Natural killer cell treated with Interleukin-12 subunit alpha and Interleukin-12 subunit beta and Interleukin-15 and Interleukin-18, amount 100 ng/mL, for 72 hours (primary cell): ENCODE measurements around the gene BRPF1. TPM values are rescaled to one million over a fixed set of nuclear protein-coding genes. Genes with fewer than 3 reads are reported as not detected.

Source experiments
- ATAC-seq, 2 donors: fragments of 150-1000 bp; cut with Tn5 transposase in 1 of 2; sonication (Bioruptor Pico), chemical (Tn5 transposase) in 1 of 2; 2 replicates each; pipeline ENCODE4 v1.10.0; 2021
- DNase-seq: peaks from one replicate; pipeline ENCODE4 v3.0.0; 2022; ENCODE audit warnings: low spot score
- H3K27ac Mint-ChIP-seq, 2 donors: 1 replicate in 1 of 2; 2 replicates in 1 of 2; pipeline ENCODE4 v1.8.0; 2022; ENCODE audit warnings: mixed read lengths in 2 of 2, mild to moderate bottlenecking in 1 of 2, moderate library complexity in 1 of 2
- H3K27me3 Mint-ChIP-seq, 2 donors: 1 replicate in 1 of 2; 2 replicates in 1 of 2; pipeline ENCODE4 v1.8.0; 2022; ENCODE audit warnings: mixed read lengths in 2 of 2
- H3K36me3 Mint-ChIP-seq: one replicate; pipeline ENCODE4 v1.8.0; 2022; ENCODE audit warnings: mixed read lengths
- H3K4me1 Mint-ChIP-seq, 2 donors: 1 replicate in 1 of 2; 2 replicates in 1 of 2; pipeline ENCODE4 v1.8.0; 2022; ENCODE audit warnings: low read depth in 2 of 2, mixed read lengths in 2 of 2, mild to moderate bottlenecking in 1 of 2
- H3K4me3 Mint-ChIP-seq: one replicate; pipeline ENCODE4 v1.8.0; 2022; ENCODE audit warnings: mixed read lengths
- H3K9me3 Mint-ChIP-seq: 2 replicates; pipeline ENCODE4 v1.8.0; 2022; ENCODE audit warnings: mixed read lengths
- total RNA-seq, 2 donors: library from RNA; stranded (reverse); gene quantifications; one replicate each; pipeline ENCODE4 v1.2.3, GENCODE V29; 2022

BRPF1 gene
- total RNA-seq, 2 donors from 2014 or later: 51.9 to 62.3 TPM

- DNase-seq (no peak), ATAC-seq (no peak)
- Mint-ChIP-seq H3K9me3 (no peaks in the 10 kb centered on the region), H3K4me1 (peaks cover 44 to 45% of the 10 kb centered on the region in 2 donors), H3K36me3 (peaks cover 16% of the 10 kb centered on the region), H3K27me3 (no peaks in the 10 kb centered on the region), H3K4me3 (peak overlapping the region; percentile 94), H3K27ac (peak overlapping the region; percentile 82 to 87)
These were observed 19.2 kb downstream of the BRPF1 start for GRCh38 chr3:9750556-9751411.

- DNase-seq (no peak), ATAC-seq (no peak)
- Mint-ChIP-seq H3K27me3 (no peaks in the 10 kb centered on the region), H3K36me3 (peaks cover 18% of the 10 kb centered on the region), H3K9me3 (no peaks in the 10 kb centered on the region), H3K4me1 (peaks cover 35 to 41% of the 10 kb centered on the region in 2 donors), H3K4me3 (no peak overlapping the region), H3K27ac (peak overlapping the region; percentile 13 to 31)
These were observed 23.1 kb downstream of the BRPF1 start for GRCh38 chr3:9754678-9755077.

- ATAC-seq (no peak), DNase-seq (no peak)
- Mint-ChIP-seq H3K4me1 (peaks cover 19 to 20% of the 10 kb centered on the region in 2 donors), H3K9me3 (no peaks in the 10 kb centered on the region), H3K27me3 (no peaks in the 10 kb centered on the region), H3K36me3 (peaks cover 21% of the 10 kb centered on the region), H3K27ac (no peak overlapping the region), H3K4me3 (no peak overlapping the region)
These were observed 25.9 kb downstream of the BRPF1 start for GRCh38 chr3:9757427-9757826.

- no peak for DNase-seq
- ATAC-seq: no peak
- no peaks in the 10 kb centered on the region for H3K9me3 Mint-ChIP-seq
These were observed 29.4 kb downstream of the BRPF1 start for GRCh38 chr3:9760779-9761505.

GRCh38 chr3:9761919-9762318 is 30.4 kb downstream of the BRPF1 start:
- Mint-ChIP-seq H3K36me3 (peaks cover 16% of the 10 kb centered on the region), H3K9me3 (no peaks in the 10 kb centered on the region), H3K4me1 (peaks cover 13 to 18% of the 10 kb centered on the region in 2 donors), H3K4me3 (no peak overlapping the region), H3K27ac (no peak overlapping the region), H3K27me3 (no peaks in the 10 kb centered on the region)
- DNase-seq: no peak
- ATAC-seq: no peak

More at GRCh38 chr3:9760779-9761505, 29.4 kb downstream of the BRPF1 start:
- Mint-ChIP-seq H3K36me3 (peaks cover 16% of the 10 kb centered on the region), H3K27me3 (no peaks in the 10 kb centered on the region), H3K4me3 (no peak overlapping the region), H3K4me1 (peaks cover 10 to 11% of the 10 kb centered on the region in 2 donors), H3K27ac (no peak overlapping the region)

- Mint-ChIP-seq H3K36me3 (peaks cover 16% of the 10 kb centered on the region), H3K27ac (no peak overlapping the region), H3K9me3 (no peaks in the 10 kb centered on the region), H3K4me3 (no peak overlapping the region), H3K27me3 (no peaks in the 10 kb centered on the region), H3K4me1 (peaks cover 23 to 27% of the 10 kb centered on the region in 2 donors)
- no peak for DNase-seq
- peak in 1 of 2 donors; percentile 52 for ATAC-seq
These were observed 31.3 kb downstream of the BRPF1 start for GRCh38 chr3:9762871-9763270.

GRCh38 chr3:9765865-9766264 is 34.3 kb downstream of the BRPF1 start:
- no peaks in the 10 kb centered on the region for H3K27me3 Mint-ChIP-seq
- ATAC-seq (no peak), DNase-seq (no peak)
- H3K36me3 Mint-ChIP-seq: peaks cover 3% of the 10 kb centered on the region
- H3K4me3 Mint-ChIP-seq: no peak overlapping the region
- H3K27ac Mint-ChIP-seq: peak overlapping the region in 1 of 2 donors; percentile 75
- H3K9me3 Mint-ChIP-seq: no peaks in the 10 kb centered on the region
- H3K4me1 Mint-ChIP-seq: peaks cover 34 to 43% of the 10 kb centered on the region in 2 donors

- no peaks in the 10 kb centered on the region for H3K36me3 Mint-ChIP-seq
- H3K27me3 Mint-ChIP-seq: no peaks in the 10 kb centered on the region
- ATAC-seq: no peak
- DNase-seq: no peak
- peaks cover 34 to 39% of the 10 kb centered on the region in 2 donors for H3K4me1 Mint-ChIP-seq
- no peaks in the 10 kb centered on the region for H3K9me3 Mint-ChIP-seq
- H3K27ac Mint-ChIP-seq: peak overlapping the region; percentile 28 to 75
- H3K4me3 Mint-ChIP-seq: peak overlapping the region; percentile 81
These were observed 35.9 kb downstream of the BRPF1 start for GRCh38 chr3:9767418-9767817.

GRCh38 chr3:9768141-9768775 is 36.7 kb downstream of the BRPF1 start:
- Mint-ChIP-seq H3K4me3 (peak overlapping the region; percentile 81), H3K9me3 (no peaks in the 10 kb centered on the region), H3K27me3 (no peaks in the 10 kb centered on the region), H3K4me1 (peaks cover 34 to 39% of the 10 kb centered on the region in 2 donors), H3K27ac (peak overlapping the region; percentile 28 to 75), H3K36me3 (no peaks in the 10 kb centered on the region)
- no peak for DNase-seq
- no peak for ATAC-seq

GRCh38 chr3:9769012-9769411 is 37.5 kb downstream of the BRPF1 start:
- ATAC-seq (no peak), DNase-seq (no peak)
- Mint-ChIP-seq H3K36me3 (no peaks in the 10 kb centered on the region), H3K27me3 (no peaks in the 10 kb centered on the region), H3K9me3 (no peaks in the 10 kb centered on the region), H3K27ac (peak overlapping the region; percentile 28 to 75), H3K4me3 (peak overlapping the region; percentile 81), H3K4me1 (peaks cover 34 to 39% of the 10 kb centered on the region in 2 donors)

- DNase-seq (peak; percentile 83), ATAC-seq (peak; percentile 95)
- H3K27me3 Mint-ChIP-seq: no peaks in the 10 kb centered on the region
- H3K4me3 Mint-ChIP-seq: peak within 1 kb of the TSS; percentile 81
- H3K36me3 Mint-ChIP-seq: no peaks in the 10 kb centered on the region
- peak within 1 kb of the TSS; percentile 28 to 78 for H3K27ac Mint-ChIP-seq
- peaks cover 34 to 39% of the 10 kb centered on the region in 2 donors for H3K4me1 Mint-ChIP-seq
- H3K9me3 Mint-ChIP-seq: no peaks in the 10 kb centered on the region
These were observed 38.1 kb downstream of the BRPF1 start, which contains the start of gene CAMK1 for GRCh38 chr3:9769426-9770275. CAMK1 (minus strand) TSS chr3:9769947; CDS start chr3:9767749, 2,198 bp downstream.

GRCh38 chr3:9770276-9770812 is 38.8 kb downstream of the BRPF1 start:
- H3K9me3 Mint-ChIP-seq: no peaks in the 10 kb centered on the region
- H3K36me3 Mint-ChIP-seq: no peaks in the 10 kb centered on the region
- no peak for DNase-seq
- H3K27me3 Mint-ChIP-seq: no peaks in the 10 kb centered on the region
- peaks cover 31 to 39% of the 10 kb centered on the region in 2 donors for H3K4me1 Mint-ChIP-seq
- peak overlapping the region; percentile 81 for H3K4me3 Mint-ChIP-seq
- peak overlapping the region; percentile 26 to 78 for H3K27ac Mint-ChIP-seq
- ATAC-seq: peak in 1 of 2 donors; percentile 8
